Stimulated activated CD4-positive, alpha-beta T cell treated with anti-CD3 and anti-CD28 coated beads, Interleukin-15, amount 100 ng/mL, for 24 hours (primary cell): ENCODE data around the gene FBXW12.

Experiments used
- DNase-seq: peaks from one replicate; pipeline ENCODE4 v3.0.0-alpha.2; 2020

The FBXW12 gene

GRCh38 chr3:48436855-48437254 is 64.8 kb downstream of the FBXW12 start:
- DNase-seq = no peak

- no peak for DNase-seq
Measured at GRCh38 chr3:48437812-48438211, 65.8 kb downstream of the FBXW12 start.

- peak; percentile 99 for DNase-seq
Measured at GRCh38 chr3:48439820-48440589, 68.0 kb downstream of the FBXW12 start, which contains the start of the genes CCDC51 and TMA7. Gene CCDC51 (minus strand): TSS chr3:48440119. CDS start chr3:48435128, 4,991 bp downstream. Gene TMA7 (plus strand): TSS chr3:48440257. CDS start chr3:48440297, 40 bp downstream.

- DNase-seq = no peak
Measured at GRCh38 chr3:48440590-48440958, 68.6 kb downstream of the FBXW12 start.

GRCh38 chr3:48441940-48442339 is 69.9 kb downstream of the FBXW12 start:
- DNase-seq = no peak
